ENCODE data around the gene PECR. TPM values are rescaled to one million over a fixed set of nuclear protein-coding genes. Genes with fewer than 3 reads are reported as not detected.

Gene PECR
- total and polyA plus RNA-seq, 10 of the 15 experiments (the other 5 are each of a cell fraction or from before 2014, with no cell fraction given) = 7.6 to 37.4 (median 25.7) TPM

DNA sequence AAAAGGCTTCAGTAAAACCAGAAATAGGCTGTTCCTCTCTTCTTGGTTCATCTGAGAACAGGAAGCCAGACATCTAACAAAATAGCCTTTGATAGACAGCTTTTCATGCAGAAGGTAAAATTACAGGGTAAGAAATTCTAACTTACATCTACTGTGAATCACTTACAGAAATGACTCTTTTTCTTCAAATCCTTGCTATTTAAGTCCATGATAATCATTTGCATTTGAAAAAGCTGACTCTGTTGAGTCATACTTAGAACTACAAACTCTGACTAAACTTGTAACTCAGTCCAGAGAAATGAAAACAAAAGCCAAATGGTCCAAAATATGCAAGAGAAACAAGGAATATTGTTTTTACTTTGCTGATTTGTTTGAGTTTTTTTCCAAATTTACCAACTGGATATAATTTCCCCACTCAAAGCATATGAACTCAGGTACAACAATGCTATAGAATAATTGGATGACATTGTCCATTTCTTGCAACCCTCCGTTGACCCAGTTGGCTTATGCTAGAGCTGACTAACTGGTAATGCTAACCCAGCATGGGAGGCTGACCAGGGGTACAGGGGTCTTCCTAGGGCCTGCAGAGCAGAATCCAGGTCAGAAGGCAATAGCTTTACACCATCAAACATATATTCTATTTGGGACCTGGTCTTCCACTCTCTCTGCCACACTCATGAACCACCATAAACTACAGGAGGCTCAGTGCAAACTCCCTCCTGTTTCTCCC, 49.5 kb downstream of the PECR start (continued):
- TF ChIP-seq, protein P1, sequence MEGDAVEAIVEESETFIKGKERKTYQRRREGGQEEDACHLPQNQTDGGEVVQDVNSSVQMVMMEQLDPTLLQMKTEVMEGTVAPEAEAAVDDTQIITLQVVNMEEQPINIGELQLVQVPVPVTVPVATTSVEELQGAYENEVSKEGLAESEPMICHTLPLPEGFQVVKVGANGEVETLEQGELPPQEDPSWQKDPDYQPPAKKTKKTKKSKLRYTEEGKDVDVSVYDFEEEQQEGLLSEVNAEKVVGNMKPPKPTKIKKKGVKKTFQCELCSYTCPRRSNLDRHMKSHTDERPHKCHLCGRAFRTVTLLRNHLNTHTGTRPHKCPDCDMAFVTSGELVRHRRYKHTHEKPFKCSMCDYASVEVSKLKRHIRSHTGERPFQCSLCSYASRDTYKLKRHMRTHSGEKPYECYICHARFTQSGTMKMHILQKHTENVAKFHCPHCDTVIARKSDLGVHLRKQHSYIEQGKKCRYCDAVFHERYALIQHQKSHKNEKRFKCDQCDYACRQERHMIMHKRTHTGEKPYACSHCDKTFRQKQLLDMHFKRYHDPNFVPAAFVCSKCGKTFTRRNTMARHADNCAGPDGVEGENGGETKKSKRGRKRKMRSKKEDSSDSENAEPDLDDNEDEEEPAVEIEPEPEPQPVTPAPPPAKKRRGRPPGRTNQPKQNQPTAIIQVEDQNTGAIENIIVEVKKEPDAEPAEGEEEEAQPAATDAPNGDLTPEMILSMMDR (IDR thresholded peaks at IDR 0.05 in 2 of 3, conservative IDR thresholded peaks at IDR 0.05 in 1 of 3; ENCODE audit: control insufficient read depth in 2 of 3, extremely low read depth in 1 of 3, insufficient read depth in 1 of 3, low read depth in 3 of 3, low read length in 3 of 3) = no peak
- TF ChIP-seq POLR2AphosphoS5 (IDR thresholded peaks at IDR 0.05; ENCODE audit: low read length) (peak; percentile 56; the same call in 1 of the 2 replicates), ATF7 (IDR thresholded peaks at IDR 0.05; ENCODE audit: low read depth) (peak; percentile 73), SPI1 (IDR thresholded peaks at IDR 0.05; ENCODE audit: borderline replicate concordance, insufficient read depth, low read depth, low read length) (peak; percentile 48), RBBP5 (conservative IDR thresholded peaks at IDR 0.05) (no peak), MTA3 (IDR thresholded peaks at IDR 0.05; ENCODE audit: borderline replicate concordance, low read length) (peak; percentile 60; the same call in 1 of the 2 replicates), IKZF1 (conservative IDR thresholded peaks at IDR 0.05) (peak; percentile 73), NFIC (IDR thresholded peaks at IDR 0.05; ENCODE audit: low read depth, low read length) (peak; percentile 98), HCFC1 (IDR thresholded peaks at IDR 0.05; ENCODE audit: low read length) (no peak), RB1 (IDR thresholded peaks at IDR 0.05; ENCODE audit: borderline replicate concordance) (no peak), ZNF217 (IDR thresholded peaks at IDR 0.05) (peak; percentile 57; the same call in 1 of the 2 replicates), ZNF24 (IDR thresholded peaks at IDR 0.05) (0 out of 2 replicates have a peak, but pooled peaks have one; percentile 11), ZNF622 (IDR thresholded peaks at IDR 0.05) (no peak), CREM (IDR thresholded peaks at IDR 0.05; ENCODE audit: low read depth) (peak; percentile 90), EP300 (IDR thresholded peaks at IDR 0.05; ENCODE audit: borderline replicate concordance in 1 of 2, control insufficient read depth in 1 of 2, low read depth in 2 of 2, low read length in 2 of 2) (peak; percentile 45 to 87; a peak in 3 of 4 replicates), SUPT20H (IDR thresholded peaks at IDR 0.05; ENCODE audit: borderline replicate concordance, control insufficient read depth, low read depth, low read length) (no peak), NRF1 (conservative IDR thresholded peaks at IDR 0.05; ENCODE audit: low read depth, low read length) (no peak)
- TF ChIP-seq, protein P2, sequence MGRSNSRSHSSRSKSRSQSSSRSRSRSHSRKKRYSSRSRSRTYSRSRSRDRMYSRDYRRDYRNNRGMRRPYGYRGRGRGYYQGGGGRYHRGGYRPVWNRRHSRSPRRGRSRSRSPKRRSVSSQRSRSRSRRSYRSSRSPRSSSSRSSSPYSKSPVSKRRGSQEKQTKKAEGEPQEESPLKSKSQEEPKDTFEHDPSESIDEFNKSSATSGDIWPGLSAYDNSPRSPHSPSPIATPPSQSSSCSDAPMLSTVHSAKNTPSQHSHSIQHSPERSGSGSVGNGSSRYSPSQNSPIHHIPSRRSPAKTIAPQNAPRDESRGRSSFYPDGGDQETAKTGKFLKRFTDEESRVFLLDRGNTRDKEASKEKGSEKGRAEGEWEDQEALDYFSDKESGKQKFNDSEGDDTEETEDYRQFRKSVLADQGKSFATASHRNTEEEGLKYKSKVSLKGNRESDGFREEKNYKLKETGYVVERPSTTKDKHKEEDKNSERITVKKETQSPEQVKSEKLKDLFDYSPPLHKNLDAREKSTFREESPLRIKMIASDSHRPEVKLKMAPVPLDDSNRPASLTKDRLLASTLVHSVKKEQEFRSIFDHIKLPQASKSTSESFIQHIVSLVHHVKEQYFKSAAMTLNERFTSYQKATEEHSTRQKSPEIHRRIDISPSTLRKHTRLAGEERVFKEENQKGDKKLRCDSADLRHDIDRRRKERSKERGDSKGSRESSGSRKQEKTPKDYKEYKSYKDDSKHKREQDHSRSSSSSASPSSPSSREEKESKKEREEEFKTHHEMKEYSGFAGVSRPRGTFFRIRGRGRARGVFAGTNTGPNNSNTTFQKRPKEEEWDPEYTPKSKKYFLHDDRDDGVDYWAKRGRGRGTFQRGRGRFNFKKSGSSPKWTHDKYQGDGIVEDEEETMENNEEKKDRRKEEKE (IDR thresholded peaks at IDR 0.05) = no peak
- TF ChIP-seq, protein P3, sequence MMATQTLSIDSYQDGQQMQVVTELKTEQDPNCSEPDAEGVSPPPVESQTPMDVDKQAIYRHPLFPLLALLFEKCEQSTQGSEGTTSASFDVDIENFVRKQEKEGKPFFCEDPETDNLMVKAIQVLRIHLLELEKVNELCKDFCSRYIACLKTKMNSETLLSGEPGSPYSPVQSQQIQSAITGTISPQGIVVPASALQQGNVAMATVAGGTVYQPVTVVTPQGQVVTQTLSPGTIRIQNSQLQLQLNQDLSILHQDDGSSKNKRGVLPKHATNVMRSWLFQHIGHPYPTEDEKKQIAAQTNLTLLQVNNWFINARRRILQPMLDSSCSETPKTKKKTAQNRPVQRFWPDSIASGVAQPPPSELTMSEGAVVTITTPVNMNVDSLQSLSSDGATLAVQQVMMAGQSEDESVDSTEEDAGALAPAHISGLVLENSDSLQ (IDR thresholded peaks at IDR 0.05) = peak; percentile 97
- TF ChIP-seq, protein P4, sequence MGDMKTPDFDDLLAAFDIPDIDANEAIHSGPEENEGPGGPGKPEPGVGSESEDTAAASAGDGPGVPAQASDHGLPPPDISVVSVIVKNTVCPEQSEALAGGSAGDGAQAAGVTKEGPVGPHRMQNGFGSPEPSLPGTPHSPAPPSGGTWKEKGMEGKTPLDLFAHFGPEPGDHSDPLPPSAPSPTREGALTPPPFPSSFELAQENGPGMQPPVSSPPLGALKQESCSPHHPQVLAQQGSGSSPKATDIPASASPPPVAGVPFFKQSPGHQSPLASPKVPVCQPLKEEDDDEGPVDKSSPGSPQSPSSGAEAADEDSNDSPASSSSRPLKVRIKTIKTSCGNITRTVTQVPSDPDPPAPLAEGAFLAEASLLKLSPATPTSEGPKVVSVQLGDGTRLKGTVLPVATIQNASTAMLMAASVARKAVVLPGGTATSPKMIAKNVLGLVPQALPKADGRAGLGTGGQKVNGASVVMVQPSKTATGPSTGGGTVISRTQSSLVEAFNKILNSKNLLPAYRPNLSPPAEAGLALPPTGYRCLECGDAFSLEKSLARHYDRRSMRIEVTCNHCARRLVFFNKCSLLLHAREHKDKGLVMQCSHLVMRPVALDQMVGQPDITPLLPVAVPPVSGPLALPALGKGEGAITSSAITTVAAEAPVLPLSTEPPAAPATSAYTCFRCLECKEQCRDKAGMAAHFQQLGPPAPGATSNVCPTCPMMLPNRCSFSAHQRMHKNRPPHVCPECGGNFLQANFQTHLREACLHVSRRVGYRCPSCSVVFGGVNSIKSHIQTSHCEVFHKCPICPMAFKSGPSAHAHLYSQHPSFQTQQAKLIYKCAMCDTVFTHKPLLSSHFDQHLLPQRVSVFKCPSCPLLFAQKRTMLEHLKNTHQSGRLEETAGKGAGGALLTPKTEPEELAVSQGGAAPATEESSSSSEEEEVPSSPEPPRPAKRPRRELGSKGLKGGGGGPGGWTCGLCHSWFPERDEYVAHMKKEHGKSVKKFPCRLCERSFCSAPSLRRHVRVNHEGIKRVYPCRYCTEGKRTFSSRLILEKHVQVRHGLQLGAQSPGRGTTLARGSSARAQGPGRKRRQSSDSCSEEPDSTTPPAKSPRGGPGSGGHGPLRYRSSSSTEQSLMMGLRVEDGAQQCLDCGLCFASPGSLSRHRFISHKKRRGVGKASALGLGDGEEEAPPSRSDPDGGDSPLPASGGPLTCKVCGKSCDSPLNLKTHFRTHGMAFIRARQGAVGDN (IDR thresholded peaks at IDR 0.05) = no peak

Data from GM12878 (cell line).